HG02970 (cell line): ENCODE measurements around the gene LRP10.
A peak's percentile ranks its signal among the peaks of the same experiment; 100 is the strongest.
"Not testable (repeated sequence)": the region's sequence is repeated elsewhere in the genome, so short reads cannot be mapped to it uniquely, and the experiment has no call there.

Experiments used
- ATAC-seq: cut with Tn5 transposase; IDR thresholded peaks from one replicate; pipeline ENCODE4 v1.9.1; 2021; ENCODE audit warnings: mild to moderate bottlenecking, moderate library complexity, moderate number of reproducible peaks; ENCODE audit not compliant: unreplicated experiment, low FRiP score

Gene LRP10

GRCh38 chr14:22871224-22872032, at the start of gene LRP10:
LRP10 (plus strand) TSS chr14:22871740; CDS start chr14:22872304, 564 bp downstream.
- peak; percentile 71 for ATAC-seq

GRCh38 chr14:22822016-22822570, 49.4 kb upstream of the LRP10 start:
- no peak for ATAC-seq

GRCh38 chr14:22822571-22823098, 48.9 kb upstream of the LRP10 start:
- peak; percentile 46 for ATAC-seq

GRCh38 chr14:22824711-22825359, 46.7 kb upstream of the LRP10 start:
- ATAC-seq: no peak

GRCh38 chr14:22829076-22829660, 42.4 kb upstream of the LRP10 start:
- not testable (repeated sequence) for ATAC-seq

- ATAC-seq: peak; percentile 68
These were observed 41.7 kb upstream of the LRP10 start, which contains the start of gene MRPL52 for GRCh38 chr14:22829661-22830442. MRPL52 (plus strand) TSS chr14:22829887; CDS start chr14:22829913, 26 bp downstream.

GRCh38 chr14:22830443-22831010, 41.0 kb upstream of the LRP10 start:
- no peak for ATAC-seq

- ATAC-seq: no peak
These were observed 36.0 kb upstream of the LRP10 start for GRCh38 chr14:22835505-22835904.

- ATAC-seq: no peak
These were observed 35.0 kb upstream of the LRP10 start, which contains the start of gene MMP14 for GRCh38 chr14:22836301-22837113. MMP14 (plus strand) TSS chr14:22836585; CDS start chr14:22836818, 233 bp downstream.

GRCh38 chr14:22837114-22837749, 34.3 kb upstream of the LRP10 start:
- ATAC-seq: no peak

- no peak for ATAC-seq
These were observed 33.6 kb upstream of the LRP10 start for GRCh38 chr14:22837750-22838538.

- no peak for ATAC-seq
These were observed 32.9 kb upstream of the LRP10 start for GRCh38 chr14:22838631-22839041.

GRCh38 chr14:22839159-22839779, 32.3 kb upstream of the LRP10 start:
- ATAC-seq: no peak

GRCh38 chr14:22841311-22841710, 30.2 kb upstream of the LRP10 start:
- ATAC-seq: no peak

- no peak for ATAC-seq
These were observed 29.8 kb upstream of the LRP10 start for GRCh38 chr14:22841769-22842168.

- ATAC-seq: no peak
These were observed 29.1 kb upstream of the LRP10 start for GRCh38 chr14:22842211-22843122.
